Caco-2 (cell line): ENCODE measurements around the gene BCDIN3D. TPM values are rescaled to one million over a fixed set of nuclear protein-coding genes. Genes with fewer than 3 reads are reported as not detected.

ENCODE experiments used
- Bru-seq: library from RNA; stranded (reverse); fragments of 400-500 nt; gene quantifications from one replicate; lab custom pipeline; 2021; lab: Mats Ljungman, UMichigan
- BruChase-seq, 2 experiments: library from RNA; stranded (reverse); fragments of 400-500 nt; gene quantifications; one replicate each; lab custom pipeline; 2021; lab: Mats Ljungman, UMichigan
- BruUV-seq: library from RNA; stranded (reverse); fragments of 400-500 nt; replicated peaks from 2 replicates; lab custom pipeline; 2021; lab: Mats Ljungman, UMichigan
- CTCF ChIA-PET: fragments of 300-600 bp; sonication (Branson Sonifier 250); formaldehyde crosslinking; loops from one replicate; lab custom pipeline; 2022; ENCODE audit warnings: antibody characterized with exemption; lab: Charles Lee
- POLR2A ChIA-PET: fragments of 300-600 bp; sonication (Branson Sonifier 250); formaldehyde crosslinking; loops from one replicate; lab custom pipeline; 2022; ENCODE audit warnings: antibody characterized with exemption; lab: Charles Lee
- DNase-seq, 2 experiments: peaks; one replicate each; pipeline versions ENCODE4 v3.0.0 to v3.0.0-alpha.2; 2020 to 2022
- H3K27me3 ChIP-seq: replicated peaks from 2 replicates; pipeline ENCODE4 v1.6.0; 2011; ENCODE audit warnings: low read length; ENCODE audit not compliant: control insufficient read depth, insufficient read depth
- H3K36me3 ChIP-seq: 2 replicates; pipeline ENCODE4 v1.5.1; 2011; ENCODE audit warnings: low read length; ENCODE audit not compliant: control insufficient read depth, insufficient read depth
- H3K4me1 ChIP-seq: fragments of 250-450 bp; sonication (Bioruptor Pico); 2 replicates; pipeline ENCODE4 v1.5.1; 2020; ENCODE audit warnings: mild to moderate bottlenecking
- H3K4me3 ChIP-seq: 2 replicates; pipeline ENCODE4 v1.5.1; 2011; ENCODE audit warnings: low read depth, mild to moderate bottlenecking, control low read depth, low read length
- H3K9me3 ChIP-seq: fragments of 250-450 bp; sonication (Bioruptor Pico); 2 replicates; pipeline ENCODE4 v1.5.1; 2020; ENCODE audit warnings: mild to moderate bottlenecking, moderate library complexity
- H3K27ac Mint-ChIP-seq: one replicate; pipeline ENCODE4 v1.8.0; 2022; ENCODE audit warnings: mixed read lengths; ENCODE audit not compliant: unreplicated experiment
- H3K27me3 Mint-ChIP-seq: one replicate; pipeline ENCODE4 v1.8.0; 2022; ENCODE audit warnings: mixed read lengths; ENCODE audit not compliant: insufficient read depth, unreplicated experiment
- H3K36me3 Mint-ChIP-seq: one replicate; pipeline ENCODE4 v1.8.0; 2022; ENCODE audit warnings: mild to moderate bottlenecking, mixed read lengths; ENCODE audit not compliant: insufficient read depth, unreplicated experiment
- H3K4me1 Mint-ChIP-seq: one replicate; pipeline ENCODE4 v1.8.0; 2022; ENCODE audit warnings: low read depth, mixed read lengths; ENCODE audit not compliant: unreplicated experiment
- H3K4me3 Mint-ChIP-seq: one replicate; pipeline ENCODE4 v1.8.0; 2022; ENCODE audit warnings: mild to moderate bottlenecking, moderate library complexity, mixed read lengths; ENCODE audit not compliant: unreplicated experiment
- H3K9me3 Mint-ChIP-seq: one replicate; pipeline ENCODE4 v1.8.0; 2022; ENCODE audit warnings: mixed read lengths; ENCODE audit not compliant: unreplicated experiment
- CTCF ChIP-seq, 2 experiments: fragments of 200-600 bp in 1 of 2; IDR thresholded peaks; 1 replicate in 1 of 2; 2 replicates in 1 of 2; pipeline versions ENCODE4 v1.5.1 to v1.8.0; 2011 to 2022; ENCODE audit warnings: antibody characterized with exemption in 1 of 2, control low read depth in 1 of 2, inconsistent platforms in 1 of 2, low read depth in 1 of 2, low read length in 1 of 2, mild to moderate bottlenecking in 1 of 2, moderate library complexity in 1 of 2; ENCODE audit not compliant: insufficient read depth in 1 of 2, severe bottlenecking in 1 of 2, unreplicated experiment in 1 of 2
- intact Hi-C: fragments of 100-400 bp; cut with micrococcal nuclease; formaldehyde crosslinking; loops from one replicate; pipeline ENCODE4 v1.10.0; 2022; ENCODE audit not compliant: unreplicated experiment
- long read RNA-seq: library from polyadenylated mRNA; stranded (forward); transcript quantifications from one replicate; pipeline ENCODE4 v2.0.0, GENCODE V29; 2022
- total RNA-seq: library from RNA; stranded (reverse); gene quantifications from 2 replicates; pipeline ENCODE4 v1.2.3, GENCODE V29; 2022

BCDIN3D gene
- 5.7 and 6.6 TPM in 2 replicates for total RNA-seq
- percentile 83 among the genes with signal in this experiment for Bru-seq, nascent RNA
- percentile 76 among the genes with signal in this experiment for BruChase-seq, experiment 1, labeled RNA remaining after a 2-hour chase
- percentile 65 among the genes with signal in this experiment for BruChase-seq, experiment 2, labeled RNA remaining after a 6-hour chase
- long read RNA-seq, partial matches to known transcripts = 0 of 8 reads
- long read RNA-seq, other reads (novel, unspliced or antisense) = 4 of 8 reads

- no peak for TF ChIP-seq CTCF (IDR thresholded peaks at IDR 0.05; ENCODE audit: insufficient read depth in 1 of 2, low read depth in 1 of 2, low read length in 1 of 2, severe bottlenecking in 1 of 2, unreplicated experiment in 1 of 2)
- Histone ChIP-seq H3K27me3 (no peaks in the 10 kb centered on the region), H3K4me1 (peaks cover 7% of the 10 kb centered on the region; the same call in 1 of the 2 replicates), H3K4me3 (peak within 1 kb of the TSS; percentile 59), H3K9me3 (no peaks in the 10 kb centered on the region), H3K36me3 (no peaks in the 10 kb centered on the region)
- TSS peak; percentile 89 for BruUV-seq
- peaks cover 11% of the 10 kb centered on the region for H3K36me3 Mint-ChIP-seq
- ChIA-PET POLR2A (interaction anchor here (0.5 to 3.2 kb wide), 9 partner anchors 8 to 365 kb away, joined by 3 to 20 read pairs (median 4); partner anchors contain the start of genes NCKAP5L and TMBIM6), CTCF (interaction anchor here (0.6 to 2.0 kb wide), 9 partner anchors 9 to 228 kb away, joined by 3 to 12 read pairs (median 3); partner anchors contain the start of genes NCKAP5L, PRPF40B and TMBIM6)
- peaks cover 24% of the 10 kb centered on the region for H3K4me1 Mint-ChIP-seq
- H3K27ac Mint-ChIP-seq = peak within 1 kb of the TSS; percentile 92
- H3K9me3 Mint-ChIP-seq = no peaks in the 10 kb centered on the region
- intact Hi-C loops = no loop called here
- H3K4me3 Mint-ChIP-seq = peak within 1 kb of the TSS; percentile 93
- no peaks in the 10 kb centered on the region for H3K27me3 Mint-ChIP-seq
- peak; percentile 94 for DNase-seq
Measured at GRCh38 chr12:49842519-49843352, at the start of gene BCDIN3D. TSS of gene BCDIN3D (minus strand) at chr12:49843106. CDS start at chr12:49843087, 19 bp downstream.

GRCh38 chr12:49892084-49892731 lies 49.3 kb upstream of the BCDIN3D start:
- Mint-ChIP-seq H3K27me3 (no peaks in the 10 kb centered on the region), H3K27ac (no peak overlapping the region), H3K4me3 (no peak overlapping the region), H3K9me3 (no peaks in the 10 kb centered on the region), H3K36me3 (no peaks in the 10 kb centered on the region), H3K4me1 (no peaks in the 10 kb centered on the region)
- Histone ChIP-seq H3K27me3 (no peaks in the 10 kb centered on the region), H3K36me3 (no peaks in the 10 kb centered on the region), H3K4me3 (no peak overlapping the region), H3K4me1 (peaks cover 36% of the 10 kb centered on the region), H3K9me3 (no peaks in the 10 kb centered on the region)
- intact Hi-C loops = no loop called here
- no peak for DNase-seq
- no peak for TF ChIP-seq CTCF (IDR thresholded peaks at IDR 0.05; ENCODE audit: insufficient read depth in 1 of 2, low read depth in 1 of 2, low read length in 1 of 2, severe bottlenecking in 1 of 2, unreplicated experiment in 1 of 2)
- ChIA-PET CTCF (no interaction called here), POLR2A (no interaction called here)
- no TSS peak for BruUV-seq

GRCh38 chr12:49891476-49891875 lies 48.6 kb upstream of the BCDIN3D start:
- intact Hi-C loops = no loop called here
- no peak for DNase-seq
- no peak overlapping the region for H3K27ac Mint-ChIP-seq
- CTCF ChIA-PET = no interaction called here
- Histone ChIP-seq H3K36me3 (no peaks in the 10 kb centered on the region), H3K4me3 (no peak overlapping the region), H3K9me3 (no peaks in the 10 kb centered on the region), H3K4me1 (peaks cover 36% of the 10 kb centered on the region), H3K27me3 (no peaks in the 10 kb centered on the region)
- no peaks in the 10 kb centered on the region for H3K27me3 Mint-ChIP-seq
- no peaks in the 10 kb centered on the region for H3K36me3 Mint-ChIP-seq
- POLR2A ChIA-PET = no interaction called here
- no peak for TF ChIP-seq CTCF (IDR thresholded peaks at IDR 0.05; ENCODE audit: insufficient read depth in 1 of 2, low read depth in 1 of 2, low read length in 1 of 2, severe bottlenecking in 1 of 2, unreplicated experiment in 1 of 2)
- H3K4me1 Mint-ChIP-seq = no peaks in the 10 kb centered on the region
- H3K9me3 Mint-ChIP-seq = no peaks in the 10 kb centered on the region
- no peak overlapping the region for H3K4me3 Mint-ChIP-seq
- no TSS peak for BruUV-seq
